GM12878 (cell line): ENCODE data around the gene OXCT1.

Experiments used
- CHD2 ChIP-seq: IDR thresholded peaks from 2 replicates; pipeline ENCODE4 v1.6.1; 2011; ENCODE audit warnings: low read depth, low read length, improper control_type of control experiment, borderline replicate concordance
- HDAC6 ChIP-seq: fragments of 200-600 bp; sonication (generic); IDR thresholded peaks from one replicate; pipeline ENCODE4 v1.8.0; 2017; ENCODE audit warnings: antibody characterized with exemption; ENCODE audit not compliant: unreplicated experiment
- POLR2A ChIP-seq: IDR thresholded peaks from 2 replicates; pipeline ENCODE4 v1.6.1; 2011; ENCODE audit warnings: low read depth, mild to moderate bottlenecking, low read length
- POLR2AphosphoS2 ChIP-seq: IDR thresholded peaks from 2 replicates; pipeline ENCODE4 v1.6.1; 2011; ENCODE audit warnings: low read depth, mild to moderate bottlenecking, low read length, improper control_type of control experiment, moderate library complexity
- TARDBP ChIP-seq: IDR thresholded peaks from 2 replicates; pipeline ENCODE4 v1.6.1; 2016; ENCODE audit warnings: borderline replicate concordance
- TF ChIP-seq, protein P1 (sequence below), 3 experiments: IDR thresholded peaks in 2 of 3; conservative IDR thresholded peaks in 1 of 3; 2 replicates each; pipeline ENCODE4 v1.5.1; 2011; ENCODE audit warnings: low read depth in 3 of 3, low read length in 3 of 3, mild to moderate bottlenecking in 3 of 3, control low read depth in 2 of 3, moderate library complexity in 2 of 3, inconsistent platforms in 1 of 3, mixed read lengths in 1 of 3; ENCODE audit not compliant: control insufficient read depth in 2 of 3, insufficient read depth in 1 of 3; ENCODE audit errors: extremely low read depth in 1 of 3

GRCh38 chr5:41863871-41864486 lies 6.2 kb downstream of the OXCT1 start:
- TF ChIP-seq POLR2A (no peak), POLR2AphosphoS2 (no peak), HDAC6 (no peak), TARDBP (no peak), CHD2 (no peak)
- TF ChIP-seq, protein P1, sequence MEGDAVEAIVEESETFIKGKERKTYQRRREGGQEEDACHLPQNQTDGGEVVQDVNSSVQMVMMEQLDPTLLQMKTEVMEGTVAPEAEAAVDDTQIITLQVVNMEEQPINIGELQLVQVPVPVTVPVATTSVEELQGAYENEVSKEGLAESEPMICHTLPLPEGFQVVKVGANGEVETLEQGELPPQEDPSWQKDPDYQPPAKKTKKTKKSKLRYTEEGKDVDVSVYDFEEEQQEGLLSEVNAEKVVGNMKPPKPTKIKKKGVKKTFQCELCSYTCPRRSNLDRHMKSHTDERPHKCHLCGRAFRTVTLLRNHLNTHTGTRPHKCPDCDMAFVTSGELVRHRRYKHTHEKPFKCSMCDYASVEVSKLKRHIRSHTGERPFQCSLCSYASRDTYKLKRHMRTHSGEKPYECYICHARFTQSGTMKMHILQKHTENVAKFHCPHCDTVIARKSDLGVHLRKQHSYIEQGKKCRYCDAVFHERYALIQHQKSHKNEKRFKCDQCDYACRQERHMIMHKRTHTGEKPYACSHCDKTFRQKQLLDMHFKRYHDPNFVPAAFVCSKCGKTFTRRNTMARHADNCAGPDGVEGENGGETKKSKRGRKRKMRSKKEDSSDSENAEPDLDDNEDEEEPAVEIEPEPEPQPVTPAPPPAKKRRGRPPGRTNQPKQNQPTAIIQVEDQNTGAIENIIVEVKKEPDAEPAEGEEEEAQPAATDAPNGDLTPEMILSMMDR (IDR thresholded peaks at IDR 0.05 in 2 of 3, conservative IDR thresholded peaks at IDR 0.05 in 1 of 3; ENCODE audit: control insufficient read depth in 2 of 3, extremely low read depth in 1 of 3, insufficient read depth in 1 of 3, low read depth in 3 of 3, low read length in 3 of 3) = no peak
